NCI-H146 treated with DMSO at 0.1 percent for 48 hours (cell line): ENCODE results near the gene PSMF1.
"Not testable (repeated sequence)": the region's sequence is repeated elsewhere in the genome, so short reads cannot be mapped to it uniquely, and the experiment has no call there.

Source experiments
- DNase-seq: peaks from one replicate; lab custom pipeline; 2025; ENCODE audit not compliant: unreplicated experiment; lab: John Stamatoyannopoulos, UW

Gene PSMF1

GRCh38 chr20:1212023-1212422 lies 93.6 kb downstream of the PSMF1 start:
- no peak for DNase-seq

- peak; percentile 65 for DNase-seq
These were observed 94.4 kb downstream of the PSMF1 start for GRCh38 chr20:1212607-1213396.

DNA sequence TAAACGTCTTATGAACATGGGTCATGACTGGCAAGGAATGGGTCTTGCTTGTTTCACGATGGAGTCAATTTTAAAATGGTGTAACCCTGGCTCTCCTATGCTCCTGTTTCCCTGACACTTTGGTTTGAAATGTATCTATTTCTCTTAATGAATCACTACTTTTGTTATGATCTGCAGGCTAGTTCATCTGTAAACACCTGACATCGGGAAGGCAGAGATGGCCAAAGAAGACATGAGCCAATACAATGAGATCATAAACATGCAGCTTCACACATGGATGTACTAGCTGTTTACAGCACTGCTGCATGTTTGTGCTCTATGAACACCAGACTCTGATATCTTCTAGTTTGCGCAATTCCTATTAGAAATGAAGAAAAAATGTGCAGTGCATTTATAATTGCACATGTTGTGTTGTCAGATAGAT lies 96.4 kb downstream of the PSMF1 start:
- no peak for DNase-seq

- DNase-seq, result no peak
These were observed 97.2 kb downstream of the PSMF1 start for GRCh38 chr20:1215386-1216170.

DNA sequence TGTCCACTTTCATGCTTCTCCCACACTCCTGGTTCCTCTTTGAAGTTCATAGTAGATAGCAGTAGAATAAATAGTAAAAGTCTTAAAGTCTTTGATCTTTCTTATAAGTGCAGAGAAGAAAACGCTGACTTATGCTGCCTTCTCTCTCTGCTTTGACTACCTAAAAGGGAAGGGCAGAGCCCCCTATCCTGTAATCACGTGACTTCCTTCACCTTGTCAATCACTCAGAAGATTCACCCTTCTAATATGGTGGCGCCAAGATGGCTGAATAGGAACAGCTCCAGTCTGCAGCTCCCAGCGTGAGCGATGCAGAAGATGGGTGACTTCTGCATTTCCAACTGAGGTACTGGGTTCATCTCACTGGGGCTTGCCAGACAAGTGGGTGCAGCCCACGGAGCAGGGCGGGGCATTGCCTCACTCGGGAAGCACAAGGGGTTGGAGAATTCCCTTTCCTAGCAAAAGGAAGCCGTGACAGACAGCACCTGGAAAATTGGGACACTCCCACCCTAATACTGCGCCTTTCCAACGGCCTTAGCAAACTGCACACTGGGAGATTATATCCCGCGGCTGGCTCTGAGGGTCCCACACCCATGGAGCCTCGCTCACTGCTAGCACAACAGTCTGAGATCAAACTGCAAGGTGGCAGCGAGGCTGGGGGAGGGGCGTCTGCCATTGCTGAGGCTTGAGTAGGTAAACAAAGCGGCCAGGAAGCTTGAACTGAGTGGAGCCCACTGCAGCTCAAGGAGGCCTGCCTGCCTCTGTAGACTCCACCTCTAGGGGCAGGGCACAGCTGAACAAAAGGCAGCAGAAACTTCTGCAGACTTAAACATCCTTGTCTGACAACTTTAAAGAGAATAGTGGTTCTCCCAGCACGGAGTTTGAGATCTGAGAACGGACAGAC lies 98.4 kb downstream of the PSMF1 start:
- DNase-seq, result not testable (repeated sequence)
